K562 (cell line): ENCODE measurements around the gene SPTBN5. TPM values are rescaled to one million over a fixed set of nuclear protein-coding genes. Genes with fewer than 3 reads are reported as not detected.

Experiments
- ATAC-seq: fragments of 200-7000 bp; cut with Tn5 transposase; 3 replicates; pipeline ENCODE4 v1.9.1; 2020; ENCODE audit warnings: moderate library complexity
- BruUV-seq: library from RNA; stranded (reverse); fragments of 400-500 nt; replicated peaks from 2 replicates; lab custom pipeline; 2021; lab: Mats Ljungman, UMichigan
- CTCF ChIA-PET: fragments of 300-600 bp; formaldehyde crosslinking; extraction: SDS; loops from one replicate; lab custom pipeline; 2021; ENCODE audit warnings: low intra/inter-chr PET ratio; lab: Yijun Ruan, JAX
- POLR2A ChIA-PET: fragments of 300-600, 350-650 bp; sonication (Branson Sonifier 250); formaldehyde crosslinking; extraction: SDS; loops from one replicate; lab custom pipeline; 2021; ENCODE audit warnings: antibody characterized with exemption, inconsistent platforms; lab: Yijun Ruan, JAX
- DNase-seq, 4 experiments: peaks; one replicate each; pipeline versions ENCODE4 v3.0.0 to v3.0.0-alpha.2; 2011 to 2018; ENCODE audit warnings: low spot score in 3 of 4, mixed read lengths in 3 of 4; ENCODE audit errors: extremely low read depth in 1 of 4
- FAIRE-seq: peaks from 2 replicates; lab custom pipeline; 2011; peaks lifted over from hg19 to GRCh38; lab: Jason Lieb, UNC
- H2AFZ ChIP-seq: 2 replicates; pipeline ENCODE4 v1.6.0; 2011; ENCODE audit warnings: low read depth, low read length, control low read depth, inconsistent platforms
- H3K27ac ChIP-seq: fragments of 200-600 bp; 3 replicates; pipeline ENCODE4 v1.8.0; 2011; ENCODE audit warnings: low read depth, mild to moderate bottlenecking, control low read depth, inconsistent platforms, low read length, moderate library complexity, mixed read lengths; ENCODE audit errors: extremely low read depth
- H3K27me3 ChIP-seq, 2 experiments: fragments of 300-600 bp in 1 of 2; 2 replicates in 1 of 2; 3 replicates in 1 of 2; pipeline versions ENCODE4 v1.6.0 to v1.8.0; 2011; ENCODE audit warnings: inconsistent platforms in 2 of 2, low read length in 2 of 2, mild to moderate bottlenecking in 1 of 2, mixed read lengths in 1 of 2, moderate library complexity in 1 of 2; ENCODE audit not compliant: control insufficient read depth in 2 of 2, insufficient read depth in 2 of 2
- H3K36me3 ChIP-seq: fragments of 300-600 bp; 3 replicates; pipeline ENCODE4 v1.8.0; 2011; ENCODE audit warnings: mild to moderate bottlenecking, low read length, inconsistent platforms; ENCODE audit not compliant: control insufficient read depth, insufficient read depth
- H3K4me1 ChIP-seq, 2 experiments: fragments of 200-600 bp in 1 of 2; replicated peaks in 1 of 2; 2 replicates in 1 of 2; 3 replicates in 1 of 2; pipeline versions ENCODE4 v1.5.1 to v1.8.0; 2011; ENCODE audit warnings: inconsistent platforms in 2 of 2, low read length in 2 of 2, mild to moderate bottlenecking in 1 of 2, mixed read lengths in 1 of 2, moderate library complexity in 1 of 2; ENCODE audit not compliant: control insufficient read depth in 2 of 2, insufficient read depth in 2 of 2
- H3K4me2 ChIP-seq: 2 replicates; pipeline ENCODE4 v1.6.1; 2011; ENCODE audit warnings: low read length, control low read depth, inconsistent platforms, mixed read lengths; ENCODE audit not compliant: insufficient read depth
- H3K4me3 ChIP-seq: fragments of 200-600 bp; sonication (generic), shearing (Covaris generic); 2 replicates; pipeline ENCODE4 v1.5.1; 2016; ENCODE audit warnings: control low read depth, inconsistent platforms
- H3K79me2 ChIP-seq: fragments of 200-600 bp; 3 replicates; pipeline ENCODE4 v1.8.0; 2011; ENCODE audit warnings: low read length, inconsistent platforms; ENCODE audit not compliant: control insufficient read depth, insufficient read depth
- H3K9ac ChIP-seq, 2 experiments: 2 replicates each; pipeline versions ENCODE4 v1.6.0 to v1.6.1; 2011; ENCODE audit warnings: low read depth in 2 of 2, low read length in 2 of 2, control low read depth in 1 of 2, inconsistent platforms in 1 of 2, mild to moderate bottlenecking in 1 of 2, mixed read lengths in 1 of 2; ENCODE audit not compliant: insufficient read depth in 1 of 2
- H3K9me1 ChIP-seq: one replicate; pipeline ENCODE4 v1.6.0; 2011; ENCODE audit warnings: inconsistent platforms, mild to moderate bottlenecking, low read length, moderate library complexity; ENCODE audit not compliant: control insufficient read depth, insufficient read depth
- H3K9me3 ChIP-seq: replicated peaks from 2 replicates; pipeline ENCODE4 v1.5.1; 2011; ENCODE audit warnings: low read depth, low read length, inconsistent platforms; ENCODE audit not compliant: control insufficient read depth, insufficient read depth
- H4K20me1 ChIP-seq: replicated peaks from 2 replicates; pipeline ENCODE4 v1.6.1; 2011; ENCODE audit warnings: low read length, inconsistent platforms, mixed read lengths; ENCODE audit not compliant: control insufficient read depth, insufficient read depth
- ARID2 ChIP-seq: fragments of 450-650 bp; IDR thresholded peaks from 2 replicates; pipeline ENCODE4 v1.6.1; 2017; ENCODE audit warnings: antibody characterized with exemption, mild to moderate bottlenecking
- ATF2 ChIP-seq: sonication (generic); formaldehyde crosslinking; IDR thresholded peaks from 2 replicates; pipeline ENCODE4 v1.8.1; 2022; ENCODE audit warnings: missing genetic modification reagents
- BDP1 ChIP-seq: IDR thresholded peaks from 3 replicates; pipeline ENCODE4 v1.6.1; 2011; ENCODE audit not compliant: insufficient read length, insufficient read depth
- C11orf30 ChIP-seq: fragments of 450-650 bp; IDR thresholded peaks from 2 replicates; pipeline ENCODE4 v1.6.1; 2016; ENCODE audit warnings: low read depth, mild to moderate bottlenecking
- CBX3 ChIP-seq, 2 experiments: IDR thresholded peaks; 1 replicate in 1 of 2; 2 replicates in 1 of 2; pipeline ENCODE4 v1.6.1; 2012; ENCODE audit warnings: inconsistent platforms in 2 of 2, low read length in 2 of 2, borderline replicate concordance in 1 of 2, control low read depth in 1 of 2
- CEBPB ChIP-seq: fragments of 450-650 bp; IDR thresholded peaks from 2 replicates; pipeline ENCODE4 v1.6.1; 2016; ENCODE audit warnings: missing genetic modification characterization, missing compliant biosample characterization
- ERF ChIP-seq: fragments of 450-650 bp; formaldehyde crosslinking; IDR thresholded peaks from 2 replicates; pipeline ENCODE4 v1.4.0; 2020; ENCODE audit warnings: mild to moderate bottlenecking, mixed read lengths
- ETS2 ChIP-seq: IDR thresholded peaks from 2 replicates; pipeline ENCODE4 v1.6.1; 2016; ENCODE audit warnings: borderline replicate concordance, missing genetic modification characterization, mild to moderate bottlenecking, moderate library complexity, missing compliant biosample characterization; ENCODE audit not compliant: poor library complexity, severe bottlenecking
- HIVEP1 ChIP-seq: fragments of 250-450 bp; sonication (Bioruptor Pico); IDR thresholded peaks from 2 replicates; pipeline ENCODE4 v1.4.0; 2020; ENCODE audit warnings: mild to moderate bottlenecking
- MECOM ChIP-seq: fragments of 250-450 bp; sonication (Bioruptor Pico); IDR thresholded peaks from 2 replicates; pipeline ENCODE4 v1.8.0; 2022; ENCODE audit warnings: inconsistent platforms
- TAF15 ChIP-seq: fragments of 200-400 bp; formaldehyde crosslinking; IDR thresholded peaks from 2 replicates; pipeline ENCODE4 v1.6.1; 2017; ENCODE audit warnings: mild to moderate bottlenecking, low read depth, low read length, moderate library complexity
- THAP12 ChIP-seq: fragments of 250-450 bp; sonication (Bioruptor Pico); IDR thresholded peaks from 2 replicates; pipeline ENCODE4 v1.9.0; 2021; ENCODE audit warnings: mild to moderate bottlenecking, inconsistent platforms
- WHSC1 ChIP-seq: IDR thresholded peaks from one replicate; pipeline ENCODE4 v1.6.1; 2012; ENCODE audit warnings: low read length, control low read depth, inconsistent platforms
- ZNF511 ChIP-seq: sonication (generic); formaldehyde crosslinking; IDR thresholded peaks from 2 replicates; pipeline ENCODE4 v1.8.0; 2022; ENCODE audit warnings: mild to moderate bottlenecking, missing genetic modification reagents
- ZNF639 ChIP-seq, 2 experiments: fragments of 200-800 bp in 1 of 2; sonication (Bioruptor generic) in 1 of 2; sonication (generic) in 1 of 2; formaldehyde crosslinking in 1 of 2; IDR thresholded peaks in 1 of 2; conservative IDR thresholded peaks in 1 of 2; 2 replicates each; pipeline versions ENCODE4 v1.5.0 to v1.6.1; 2016 to 2020; ENCODE audit warnings: missing compliant biosample characterization in 1 of 2, missing genetic modification characterization in 1 of 2, missing genetic modification reagents in 1 of 2
- ZSCAN29 ChIP-seq: fragments of 450-650 bp; IDR thresholded peaks from 2 replicates; pipeline ENCODE4 v1.6.1; 2017
- WGBS: fragments of 100-300 bp; shearing (Covaris generic); methylation state at CpG from one replicate; pipeline ENCODE4 v1.1.6; 2016; ENCODE audit warnings: low coverage, mixed read lengths; ENCODE audit not compliant: insufficient coverage; ENCODE audit errors: missing lambda C conversion rate; 5-methylcytosine and 5-hydroxymethylcytosine counted together
- in situ Hi-C: fragments of 300-500 bp; cut with MboI; formaldehyde crosslinking; loops from 4 replicates; pipeline ENCODE4 v1.15.0; 2018; ENCODE audit warnings: inconsistent platforms, mixed read lengths
- intact Hi-C: fragments of 100-400 bp; cut with micrococcal nuclease; formaldehyde crosslinking; loops from 2 replicates; pipeline ENCODE4 v1.14.2; 2022
- polyA plus RNA-seq, 8 experiments: library from polyadenylated mRNA; depleted of rRNA in 4 of 8; stranded (reverse) in 5 of 8; unstranded in 3 of 8; fragments of >200 nt; fragmentation: Nextera tagmentation in 2 of 8; fragmentation: Illumina TruSeq in 1 of 8; extraction: Ambion mirVana in 2 of 8; extraction: Trizol in 1 of 8; gene quantifications; 2 replicates each; pipeline versions ENCODE4 v1.2.1 to v1.2.3, GENCODE V29; 2011 to 2014; ENCODE audit warnings: inconsistent platforms in 1 of 8, missing spikeins in 1 of 8
- total RNA-seq, 7 experiments: library from RNA; depleted of rRNA in 6 of 7; stranded (reverse); fragments of >200 nt in 6 of 7; fragmentation: Illumina TruSeq in 2 of 7; extraction: Trizol in 2 of 7; gene quantifications; 2 replicates each; pipeline versions ENCODE4 v1.2.1 to v1.2.3, GENCODE V29; 2011 to 2021; ENCODE audit warnings: low replicate concordance in 1 of 7

SPTBN5 gene
- total and polyA plus RNA-seq, 9 of the 15 experiments (the other 6 are each of a cell fraction or from before 2014, with no cell fraction given) = 0.02 TPM; not detected in 8

GRCh38 chr15:41850482-41851166, 43.2 kb downstream of the SPTBN5 start:
- Histone ChIP-seq H3K4me1 (peaks cover 0 to 29% of the 10 kb centered on the region in 2 experiments; a peak in 1 of 5 replicates), H3K9me1 (no peaks in the 10 kb centered on the region), H3K79me2 (no peaks in the 10 kb centered on the region), H3K9ac (no peak overlapping the region), H3K36me3 (peaks cover 5% of the 10 kb centered on the region; the same call in 1 of the 3 replicates), H2AFZ (no peak overlapping the region), H3K4me3 (no peak overlapping the region), H3K27me3 (peaks cover 34 to 53% of the 10 kb centered on the region in 2 experiments; a peak in 4 of 5 replicates), H3K4me2 (no peak overlapping the region), H3K27ac (no peak overlapping the region), H3K9me3 (no peaks in the 10 kb centered on the region), H4K20me1 (peaks cover 9% of the 10 kb centered on the region)
- intact Hi-C loops (no loop called here), in situ Hi-C loops (no loop called here)
- POLR2A ChIA-PET = interaction anchor here (1.1 to 2.0 kb wide), 3 partner anchors 12 to 73 kb away, joined by 3 to 9 read pairs (median 3); partner anchors contain the start of gene PLA2G4B
- no peak for ATAC-seq
- BruUV-seq = no TSS peak
- FAIRE-seq = no peak
- no peak for DNase-seq
- CTCF ChIA-PET = no interaction called here
- WGBS = 12% methylated on average over 15 of the region's 16 CpGs
- no peak for TF ChIP-seq C11orf30
- TF ChIP-seq ATF2 = 0 out of 2 replicates have a peak, but pooled peaks have one; percentile 3
- no peak for TF ChIP-seq WHSC1
- no peak for TF ChIP-seq TAF15
- TF ChIP-seq CEBPB (tag) = peak; percentile 92
- TF ChIP-seq ETS2 (tag) = no peak
- no peak for TF ChIP-seq MECOM (CRISPR knock-in tag)
- no peak for TF ChIP-seq HIVEP1 (CRISPR knock-in tag)
- TF ChIP-seq BDP1 = no peak
- TF ChIP-seq ZSCAN29 = no peak
- TF ChIP-seq ARID2 = no peak
- TF ChIP-seq ZNF511 (CRISPR knock-in tag) = no peak
- TF ChIP-seq ERF (CRISPR knock-in tag) = no peak
- TF ChIP-seq ZNF639 (CRISPR knock-in tag; conservative IDR thresholded peaks at IDR 0.05 in 1 of 2, IDR thresholded peaks at IDR 0.05 in 1 of 2) = no peak
- TF ChIP-seq CBX3 (IDR thresholded peaks at IDR 0.05; ENCODE audit: borderline replicate concordance in 1 of 2, low read length in 2 of 2) = no peak
- no peak for TF ChIP-seq THAP12 (CRISPR knock-in tag)
